Measurements from ENCODE around the gene BCDIN3D. TPM values are rescaled to one million over a fixed set of nuclear protein-coding genes. Genes with fewer than 3 reads are reported as not detected.

Gene BCDIN3D
- total and polyA plus RNA-seq, 10 of the 15 experiments (the other 5 are each of a cell fraction or from before 2014, with no cell fraction given) = 3.7 to 7.2 (median 6.4) TPM

GRCh38 chr12:49863946-49864797 is 21.3 kb upstream of the BCDIN3D start:
- DNase-seq (ENCODE audit: low read depth, low spot score) = no peak
- no peaks in the 10 kb centered on the region; a peak in 1 of 4 replicates for H3K27me3 ChIP-seq (replicated peaks in 1 of 2; ENCODE audit: control insufficient read depth in 2 of 2, insufficient read depth in 2 of 2, low read length in 1 of 2)
- H3K79me2 ChIP-seq (ENCODE audit: control insufficient read depth, insufficient read depth, low read length) = no peaks in the 10 kb centered on the region
- no peak overlapping the region for H3K27ac ChIP-seq (ENCODE audit: control insufficient read depth, insufficient read depth)
- no peaks in the 10 kb centered on the region for H3K9me3 ChIP-seq (replicated peaks; ENCODE audit: control insufficient read depth, insufficient read depth, low read length)
- intact Hi-C loops (cut with micrococcal nuclease; ENCODE audit: unreplicated experiment) = loop anchor here (10.0 kb wide), 1 partner anchor 191 kb away; the partner anchor contains the start of gene ASIC1
- no peak overlapping the region for H3K9ac ChIP-seq (ENCODE audit: control insufficient read depth, insufficient read depth, low read length)
- H3K4me2 ChIP-seq (ENCODE audit: control insufficient read depth, insufficient read depth) = no peak overlapping the region
- in situ Hi-C loops (cut with MboI) = no loop called here
- SMC1A ChIA-PET (ENCODE audit: uncharacterized antibody, unreplicated experiment) = no interaction called here
- no peak for FAIRE-seq
- no peak for ATAC-seq
- no peak overlapping the region for H3K4me3 ChIP-seq
- no peak overlapping the region for H2AFZ ChIP-seq (ENCODE audit: control insufficient read depth, low read depth, low read length)
- CTCF ChIA-PET = interaction anchor here (0.6 to 2.8 kb wide), 5 partner anchors 26 to 123 kb away, joined by 3 to 9 read pairs (median 3); partner anchors contain the start of gene TMBIM6
- BruUV-seq (replicated peaks) = no TSS peak
- RAD21 ChIA-PET (ENCODE audit: unreplicated experiment) = no interaction called here
- POLR2A ChIA-PET = no interaction called here
- no peaks in the 10 kb centered on the region for H3K4me1 ChIP-seq (ENCODE audit: control insufficient read depth, insufficient read depth, low read length)
- H3K36me3 ChIP-seq (ENCODE audit: control insufficient read depth in 2 of 2, insufficient read depth in 2 of 2, low read length in 1 of 2) = no peaks in the 10 kb centered on the region
- 0 out of 2 replicates have a peak, but pooled peaks cover 2% of the 10 kb centered on the region for H4K20me1 ChIP-seq (ENCODE audit: control insufficient read depth, insufficient read depth)
- WGBS (ENCODE audit: insufficient coverage, insufficient replicate concordance, low lambda C conversion rate, missing lambda C conversion rate) = 46% methylated on average over 17 of the region's 17 CpGs
- no peak for TF ChIP-seq ZNF207 (IDR thresholded peaks at IDR 0.05; ENCODE audit: borderline replicate concordance)
- TF ChIP-seq YBX1 (IDR thresholded peaks at IDR 0.05) = no peak
- no peak for TF ChIP-seq ATF2 (IDR thresholded peaks at IDR 0.05; ENCODE audit: low read length)
- no peak for TF ChIP-seq FOXK2 (IDR thresholded peaks at IDR 0.05)
- TF ChIP-seq EP300 (IDR thresholded peaks at IDR 0.05; ENCODE audit: borderline replicate concordance in 1 of 2, control insufficient read depth in 1 of 2, low read depth in 2 of 2, low read length in 2 of 2) = no peak
- no peak for TF ChIP-seq RBBP5 (conservative IDR thresholded peaks at IDR 0.05)
- no peak for TF ChIP-seq BCLAF1 (IDR thresholded peaks at IDR 0.05)
- TF ChIP-seq RELA (IDR thresholded peaks at IDR 0.05; ENCODE audit: borderline replicate concordance, partially characterized antibody) = no peak
- TF ChIP-seq NKRF (conservative IDR thresholded peaks at IDR 0.05) = no peak
- no peak for TF ChIP-seq YY1 (IDR thresholded peaks at IDR 0.05; ENCODE audit: low read depth, low read length)
- TF ChIP-seq CUX1 (IDR thresholded peaks at IDR 0.05; ENCODE audit: insufficient replicate concordance, low read depth, low read length) = no peak
